Keratinocyte (primary cell): ENCODE results near the gene URB2. TPM values are rescaled to one million over a fixed set of nuclear protein-coding genes. Genes with fewer than 3 reads are reported as not detected.

Experiments used
- DNase-seq: peaks from one replicate; pipeline ENCODE4 v3.0.0-alpha.2; 2011; ENCODE audit warnings: low read depth, missing footprints, low spot score
- FAIRE-seq: peaks from 2 replicates; lab custom pipeline; 2011; peaks lifted over from hg19 to GRCh38; lab: Jason Lieb, UNC
- H2AFZ ChIP-seq: 2 replicates; pipeline ENCODE4 v1.6.0; 2012; ENCODE audit warnings: low read length, control low read depth, inconsistent platforms; ENCODE audit not compliant: control insufficient read depth
- H3K27ac ChIP-seq: 2 replicates; pipeline ENCODE4 v1.5.1; 2011; ENCODE audit warnings: low read length; ENCODE audit not compliant: control insufficient read depth, insufficient read depth
- H3K27me3 ChIP-seq: 3 replicates; pipeline ENCODE4 v1.6.0; 2011; ENCODE audit warnings: low read length; ENCODE audit not compliant: control insufficient read depth, insufficient read depth; ENCODE audit errors: extremely low read depth
- H3K36me3 ChIP-seq, 2 experiments: 2 replicates in 1 of 2; 3 replicates in 1 of 2; pipeline ENCODE4 v1.5.1; 2011; ENCODE audit warnings: low read length in 2 of 2, mild to moderate bottlenecking in 1 of 2; ENCODE audit not compliant: control insufficient read depth in 2 of 2, insufficient read depth in 2 of 2; ENCODE audit errors: extremely low read depth in 1 of 2
- H3K4me1 ChIP-seq: 3 replicates; pipeline ENCODE4 v1.5.1; 2011; ENCODE audit warnings: low read length; ENCODE audit not compliant: control insufficient read depth, insufficient read depth; ENCODE audit errors: extremely low read depth
- H3K4me2 ChIP-seq: 3 replicates; pipeline ENCODE4 v1.6.0; 2011; ENCODE audit warnings: low read depth, low read length; ENCODE audit not compliant: control insufficient read depth, insufficient read depth; ENCODE audit errors: extremely low read depth
- H3K4me3 ChIP-seq, 3 experiments: fragments of 200-600 bp in 1 of 3; sonication (generic) in 1 of 3; 2 replicates in 2 of 3; 3 replicates in 1 of 3; pipeline ENCODE4 v1.5.1; 2011 to 2016; ENCODE audit warnings: low read length in 3 of 3, mild to moderate bottlenecking in 3 of 3, control low read depth in 2 of 3, inconsistent platforms in 1 of 3, low read depth in 1 of 3, mixed read lengths in 1 of 3, mixed run types in 1 of 3, moderate library complexity in 1 of 3; ENCODE audit not compliant: control insufficient read depth in 2 of 3, insufficient read depth in 2 of 3; ENCODE audit errors: extremely low read depth in 1 of 3
- H3K79me2 ChIP-seq: 2 replicates; pipeline ENCODE4 v1.6.0; 2012; ENCODE audit warnings: low read length; ENCODE audit not compliant: control insufficient read depth, insufficient read depth
- H3K9ac ChIP-seq: 3 replicates; pipeline ENCODE4 v1.6.0; 2011; ENCODE audit warnings: low read length; ENCODE audit not compliant: control insufficient read depth, insufficient read depth; ENCODE audit errors: extremely low read depth
- H3K9me1 ChIP-seq: 3 replicates; pipeline ENCODE4 v1.6.0; 2011; ENCODE audit warnings: low read length; ENCODE audit not compliant: control insufficient read depth, insufficient read depth; ENCODE audit errors: extremely low read depth
- H3K9me3 ChIP-seq: 2 replicates; pipeline ENCODE4 v1.5.1; 2012; ENCODE audit warnings: low read depth, low read length; ENCODE audit not compliant: control insufficient read depth
- H4K20me1 ChIP-seq: 3 replicates; pipeline ENCODE4 v1.6.0; 2011; ENCODE audit warnings: low read length; ENCODE audit not compliant: control insufficient read depth, insufficient read depth; ENCODE audit errors: extremely low read depth
- CTCF ChIP-seq, 3 experiments: IDR thresholded peaks in 1 of 3; conservative IDR thresholded peaks in 1 of 3; optimal IDR thresholded peaks in 1 of 3; 2 replicates in 2 of 3; 3 replicates in 1 of 3; pipeline versions ENCODE3 to v1.5.1; 2011; ENCODE audit warnings: low read length in 3 of 3, mild to moderate bottlenecking in 3 of 3, moderate library complexity in 2 of 3, control low read depth in 1 of 3, inconsistent platforms in 1 of 3; ENCODE audit not compliant: insufficient read depth in 2 of 3; ENCODE audit errors: extremely low read depth in 1 of 3
- EZH2 ChIP-seq: IDR thresholded peaks from one replicate; pipeline ENCODE4 v1.6.1; 2012; ENCODE audit warnings: inconsistent platforms, mild to moderate bottlenecking, low read length, moderate library complexity
- dilution Hi-C: fragments of 300-500 bp; cut with MboI; formaldehyde crosslinking; loops from one replicate; pipeline ENCODE4 v1.7.0; 2020; ENCODE audit warnings: low sequenced_read_pairs; ENCODE audit not compliant: extremely low pct_ligation_motif_present
- polyA plus RNA-seq, 5 experiments: library from polyadenylated mRNA; depleted of rRNA in 3 of 5; stranded (reverse) in 3 of 5; stranded (forward) in 1 of 5; unstranded in 1 of 5; fragments of >200 nt; gene quantifications; 1 replicate in 1 of 5; 2 replicates in 3 of 5; 3 replicates in 1 of 5; pipeline versions ENCODE4 v1.2.1 to v1.2.3, GENCODE V29; 2011 to 2012; ENCODE audit warnings: missing spikeins in 2 of 5, low read depth in 1 of 5, low replicate concordance in 1 of 5

Gene URB2
- polyA plus RNA-seq, 1 donor (not counting 4 experiments of a cell fraction or from before 2014, with no cell fraction given), result 8.5 TPM

GRCh38 chr1:229642376-229642775 is 16.3 kb downstream of the URB2 start:
- Histone ChIP-seq H3K9ac (no peak overlapping the region), H3K9me1 (no peaks in the 10 kb centered on the region), H3K9me3 (no peaks in the 10 kb centered on the region), H3K27ac (no peak overlapping the region), H3K4me3 (no peak overlapping the region), H3K79me2 (peaks cover 33% of the 10 kb centered on the region), H3K36me3 (peaks cover 32 to 37% of the 10 kb centered on the region in 2 experiments), H2AFZ (no peak overlapping the region), H3K4me2 (no peak overlapping the region), H3K27me3 (no peaks in the 10 kb centered on the region), H3K4me1 (no peaks in the 10 kb centered on the region), H4K20me1 (no peaks in the 10 kb centered on the region)
- TF ChIP-seq CTCF (optimal IDR thresholded peaks at IDR 0.05 in 1 of 3, IDR thresholded peaks at IDR 0.05 in 1 of 3, conservative IDR thresholded peaks at IDR 0.05 in 1 of 3; ENCODE audit: extremely low read depth in 1 of 3, insufficient read depth in 2 of 3, low read length in 3 of 3) (no peak), EZH2 (no peak)
- no peak for FAIRE-seq
- dilution Hi-C loops, result no loop called here
- DNase-seq, result no peak

GRCh38 chr1:229642970-229643369 is 16.9 kb downstream of the URB2 start:
- no peak overlapping the region for H3K4me3 ChIP-seq
- no peaks in the 10 kb centered on the region for H3K9me1 ChIP-seq
- dilution Hi-C loops, result no loop called here
- H3K27ac ChIP-seq, result no peak overlapping the region
- no peaks in the 10 kb centered on the region for H3K4me1 ChIP-seq
- TF ChIP-seq EZH2 (no peak), CTCF (optimal IDR thresholded peaks at IDR 0.05 in 1 of 3, IDR thresholded peaks at IDR 0.05 in 1 of 3, conservative IDR thresholded peaks at IDR 0.05 in 1 of 3; ENCODE audit: extremely low read depth in 1 of 3, insufficient read depth in 2 of 3, low read length in 3 of 3) (no peak)
- peaks cover 32 to 36% of the 10 kb centered on the region in 2 experiments for H3K36me3 ChIP-seq
- no peak overlapping the region for H3K4me2 ChIP-seq
- FAIRE-seq (no peak), DNase-seq (no peak)
- H3K79me2 ChIP-seq, result peaks cover 31% of the 10 kb centered on the region
- no peaks in the 10 kb centered on the region for H3K27me3 ChIP-seq
- no peaks in the 10 kb centered on the region for H4K20me1 ChIP-seq
- no peaks in the 10 kb centered on the region for H3K9me3 ChIP-seq
- H2AFZ ChIP-seq, result no peak overlapping the region
- no peak overlapping the region for H3K9ac ChIP-seq
